Measurements from ENCODE around the gene LRRC40.

Gene LRRC40

DNA sequence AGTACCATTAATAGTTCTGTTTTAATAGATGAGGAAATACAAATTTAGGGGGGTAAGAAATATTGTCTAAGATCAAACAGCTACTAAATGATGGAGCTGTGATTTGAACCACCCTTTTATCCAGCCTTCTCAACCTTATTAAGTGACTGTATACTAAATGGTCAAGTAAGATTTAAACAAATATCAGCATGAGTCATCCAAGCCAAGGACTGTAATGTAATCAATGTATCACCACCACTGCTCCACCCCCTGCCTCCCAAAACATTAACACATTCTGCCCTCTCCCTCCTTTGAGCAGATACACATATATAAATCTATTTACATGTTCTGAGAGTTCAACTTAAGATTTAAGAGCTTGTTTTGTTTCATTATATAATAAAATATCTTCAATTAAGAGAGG lies 58.9 kb downstream of the LRRC40 start:
- H3K27ac ChIP-seq, result no peak overlapping the region
- TF ChIP-seq ZFX (IDR thresholded peaks at IDR 0.05), result no peak

DNA sequence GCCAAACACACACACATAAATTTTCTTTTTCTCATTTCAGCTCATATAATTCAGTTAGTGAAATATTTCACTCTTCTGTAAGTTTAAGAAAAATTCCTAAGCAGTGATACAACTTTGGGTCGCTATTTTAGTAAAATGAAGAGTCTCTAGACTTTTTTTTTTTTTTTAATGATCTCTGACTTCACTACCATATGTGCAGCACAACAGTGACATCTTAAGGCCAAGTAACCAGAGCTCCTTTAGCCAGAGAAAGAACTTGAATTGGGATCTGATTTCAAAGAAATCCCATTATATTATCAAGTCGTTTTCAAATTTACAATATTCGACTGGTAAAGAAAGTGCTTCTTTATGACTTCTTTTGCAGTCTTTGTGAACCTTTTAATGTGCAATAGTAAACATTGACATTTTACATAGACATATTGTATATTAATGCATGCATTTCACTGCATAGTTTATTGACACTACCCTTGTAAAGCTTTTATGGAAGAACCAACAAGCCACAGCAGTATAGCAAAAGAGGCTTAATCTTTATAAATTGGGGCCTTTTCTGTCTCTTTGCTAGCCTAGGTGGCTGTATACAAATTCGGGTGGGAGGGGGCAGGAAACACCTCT lies 62.2 kb downstream of the LRRC40 start:
- H3K27ac ChIP-seq, result no peak overlapping the region
- TF ChIP-seq, protein P1, sequence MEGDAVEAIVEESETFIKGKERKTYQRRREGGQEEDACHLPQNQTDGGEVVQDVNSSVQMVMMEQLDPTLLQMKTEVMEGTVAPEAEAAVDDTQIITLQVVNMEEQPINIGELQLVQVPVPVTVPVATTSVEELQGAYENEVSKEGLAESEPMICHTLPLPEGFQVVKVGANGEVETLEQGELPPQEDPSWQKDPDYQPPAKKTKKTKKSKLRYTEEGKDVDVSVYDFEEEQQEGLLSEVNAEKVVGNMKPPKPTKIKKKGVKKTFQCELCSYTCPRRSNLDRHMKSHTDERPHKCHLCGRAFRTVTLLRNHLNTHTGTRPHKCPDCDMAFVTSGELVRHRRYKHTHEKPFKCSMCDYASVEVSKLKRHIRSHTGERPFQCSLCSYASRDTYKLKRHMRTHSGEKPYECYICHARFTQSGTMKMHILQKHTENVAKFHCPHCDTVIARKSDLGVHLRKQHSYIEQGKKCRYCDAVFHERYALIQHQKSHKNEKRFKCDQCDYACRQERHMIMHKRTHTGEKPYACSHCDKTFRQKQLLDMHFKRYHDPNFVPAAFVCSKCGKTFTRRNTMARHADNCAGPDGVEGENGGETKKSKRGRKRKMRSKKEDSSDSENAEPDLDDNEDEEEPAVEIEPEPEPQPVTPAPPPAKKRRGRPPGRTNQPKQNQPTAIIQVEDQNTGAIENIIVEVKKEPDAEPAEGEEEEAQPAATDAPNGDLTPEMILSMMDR (conservative IDR thresholded peaks at IDR 0.05), result peak; percentile 33
- TF ChIP-seq ZFX (IDR thresholded peaks at IDR 0.05), result no peak

DNA sequence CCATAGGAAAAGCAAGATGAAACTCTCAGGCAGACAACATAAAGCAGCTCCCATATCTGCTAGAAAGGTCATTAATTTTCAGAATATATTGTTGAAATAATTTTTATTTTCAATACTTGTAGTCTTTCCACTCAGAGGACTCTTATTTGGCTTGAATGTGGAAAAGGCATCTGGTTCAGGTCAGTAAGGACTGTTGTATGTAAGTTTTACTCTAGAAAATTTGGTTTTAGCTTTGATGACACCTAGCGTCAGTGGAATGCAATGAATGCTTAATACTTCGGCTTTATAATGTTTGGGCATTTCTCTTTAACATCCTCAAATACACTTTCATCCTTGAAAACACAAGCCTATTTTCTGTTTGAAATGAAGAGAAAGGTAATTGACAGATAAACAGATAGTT lies 63.3 kb downstream of the LRRC40 start:
- H3K27ac ChIP-seq, result no peak overlapping the region
- no peak for TF ChIP-seq ZFX (IDR thresholded peaks at IDR 0.05)
- TF ChIP-seq, protein P1 (conservative IDR thresholded peaks at IDR 0.05), result peak; percentile 5; the same call in 1 of the 2 replicates

DNA sequence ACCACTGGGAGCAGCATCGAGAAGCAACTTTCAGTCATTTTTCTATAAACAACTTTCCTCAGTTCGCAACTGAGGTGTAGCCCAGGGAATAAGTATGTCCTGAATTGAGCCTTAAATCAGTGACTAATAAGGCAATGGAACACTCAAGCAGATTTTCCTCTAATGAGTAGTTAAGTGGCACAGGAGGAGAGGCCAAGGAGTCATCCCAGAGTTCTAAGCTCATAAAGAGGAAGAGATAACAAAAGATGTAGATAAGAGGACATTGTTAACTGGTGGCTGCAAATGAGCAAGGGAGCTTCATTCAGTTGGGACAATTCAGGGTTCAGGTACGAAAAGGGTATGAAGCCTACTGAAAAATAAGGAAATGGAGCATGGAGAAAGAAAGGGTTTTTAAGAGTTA lies 64.5 kb downstream of the LRRC40 start:
- TF ChIP-seq ZFX (IDR thresholded peaks at IDR 0.05), result no peak
- TF ChIP-seq, protein P1 (conservative IDR thresholded peaks at IDR 0.05), result no peak
- no peak overlapping the region for H3K27ac ChIP-seq

DNA sequence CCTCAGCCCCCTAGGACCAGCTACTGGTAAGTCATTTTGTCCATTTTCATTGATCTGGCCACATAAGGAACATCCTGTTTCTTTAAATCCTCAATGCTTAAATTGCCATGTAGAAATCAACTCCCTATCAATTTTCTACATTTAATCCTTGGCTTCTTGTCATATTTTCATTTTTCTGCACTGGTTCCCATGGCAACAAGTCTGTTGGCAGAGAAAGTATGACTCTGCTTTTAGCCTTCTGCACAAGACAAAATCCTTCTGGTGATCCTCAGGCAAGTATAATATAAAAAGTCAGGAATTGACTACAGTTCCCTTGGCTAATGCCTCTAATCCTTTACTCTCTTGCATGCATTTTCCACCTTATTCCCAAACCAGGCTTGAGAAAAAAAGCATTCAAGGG lies 65.0 kb downstream of the LRRC40 start:
- no peak overlapping the region for H3K27ac ChIP-seq

DNA sequence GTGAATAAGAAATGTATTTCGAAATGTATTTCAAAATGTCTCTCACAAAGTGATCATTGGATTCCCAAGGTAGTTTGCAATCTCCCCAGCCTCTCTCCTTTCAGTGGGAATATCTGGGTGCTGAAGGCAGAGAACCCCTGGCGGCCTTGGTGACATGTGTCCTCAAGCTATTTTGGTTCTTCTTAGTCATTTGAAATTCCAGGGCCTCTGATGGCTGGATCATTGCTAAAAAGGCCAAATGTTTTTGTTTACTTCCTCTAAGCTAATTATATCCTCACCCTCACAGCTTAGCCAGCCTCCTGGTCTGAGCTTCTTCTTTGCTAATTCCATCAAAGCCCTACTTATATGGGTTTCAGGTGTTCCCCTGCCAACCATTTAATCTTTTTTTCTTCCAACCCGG lies 71.2 kb downstream of the LRRC40 start:
- no peak overlapping the region for H3K27ac ChIP-seq
- no peak for TF ChIP-seq ZFX (IDR thresholded peaks at IDR 0.05)
- TF ChIP-seq, protein P1 (conservative IDR thresholded peaks at IDR 0.05), result no peak

More for the DNA sequence above, 65.0 kb downstream of the LRRC40 start:
- TF ChIP-seq, protein P1 (conservative IDR thresholded peaks at IDR 0.05), result no peak
- no peak for TF ChIP-seq ZFX (IDR thresholded peaks at IDR 0.05)

DNA sequence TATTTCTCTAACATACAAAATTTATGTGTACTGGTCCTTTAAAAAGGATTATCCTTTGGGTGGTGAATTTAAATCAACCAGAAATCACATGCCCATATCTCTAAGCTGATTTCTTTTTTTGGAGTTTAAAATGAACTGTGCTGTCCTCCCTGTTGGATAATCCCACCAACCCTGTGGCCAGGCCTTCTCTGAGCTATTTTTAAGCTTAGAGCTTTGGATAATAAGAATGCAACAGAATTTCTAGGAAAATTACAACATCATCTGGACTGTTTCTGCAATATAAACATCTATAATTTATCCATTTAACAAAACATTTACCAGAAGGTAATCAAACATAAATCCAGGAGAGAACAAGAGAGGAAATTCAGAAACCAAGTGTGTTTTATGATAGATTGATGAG lies 88.3 kb downstream of the LRRC40 start:
- TF ChIP-seq, protein P1 (conservative IDR thresholded peaks at IDR 0.05), result no peak
- TF ChIP-seq ZFX (IDR thresholded peaks at IDR 0.05), result no peak
- H3K27ac ChIP-seq, result no peak overlapping the region

DNA sequence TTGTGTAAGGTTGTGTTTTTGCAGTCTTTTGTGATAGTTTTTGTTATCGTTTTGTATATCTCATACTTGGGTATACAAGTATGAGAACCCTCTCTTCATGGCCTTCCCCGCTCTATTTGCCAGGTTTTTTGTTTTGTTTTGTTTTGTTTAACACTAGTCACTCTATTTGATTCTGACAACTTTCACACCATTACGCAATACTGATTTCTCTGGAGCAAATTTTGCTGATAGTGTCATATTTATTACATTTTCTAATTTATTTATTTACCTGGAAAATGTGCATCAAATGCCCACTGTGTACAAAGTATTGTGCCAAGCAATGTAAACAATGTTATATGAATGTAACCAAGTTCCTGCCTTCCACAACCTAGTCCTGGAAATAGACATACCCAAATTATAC lies 90.1 kb downstream of the LRRC40 start:
- no peak overlapping the region for H3K27ac ChIP-seq
- TF ChIP-seq ZFX (IDR thresholded peaks at IDR 0.05), result no peak
- TF ChIP-seq, protein P1 (conservative IDR thresholded peaks at IDR 0.05), result no peak
